CD4-positive, alpha-beta T cell (primary cell): ENCODE results near the gene NUP188. TPM values are rescaled to one million over a fixed set of nuclear protein-coding genes. Genes with fewer than 3 reads are reported as not detected.

Source experiments
- ATAC-seq: fragments of 200-7000 bp; cut with Tn5 transposase; one replicate; pipeline ENCODE4 v1.10.0; 2022; ENCODE audit warnings: mild to moderate bottlenecking; ENCODE audit not compliant: poor library complexity
- CTCF ChIA-PET: fragments of 350-600 bp; sonication (Branson Sonifier 250); formaldehyde crosslinking; loops from one replicate; lab custom pipeline; 2021; ENCODE audit warnings: antibody characterized with exemption, inconsistent platforms; lab: Charles Lee
- POLR2A ChIA-PET: fragments of 350-600 bp; sonication (Branson Sonifier 250); formaldehyde crosslinking; loops from one replicate; lab custom pipeline; 2021; ENCODE audit warnings: antibody characterized with exemption, inconsistent platforms; lab: Charles Lee
- DNase-seq, 14 experiments: peaks; one replicate each; pipeline ENCODE4 v3.0.0-alpha.2; 2013 to 2020; ENCODE audit warnings: mixed read lengths in 2 of 14
- H3K27ac ChIP-seq, 2 donors: one replicate each; pipeline versions ENCODE4 v1.5.1 to v1.7.0; 2013; ENCODE audit warnings: low read length in 2 of 2, low read depth in 1 of 2, mild to moderate bottlenecking in 1 of 2
- H3K27me3 ChIP-seq, 2 experiments: 1 replicate in 1 of 2; 2 replicates in 1 of 2; pipeline versions ENCODE4 v1.6.1 to v1.7.0; 2013; ENCODE audit warnings: low read length in 2 of 2, control low read depth in 1 of 2, mild to moderate bottlenecking in 1 of 2, moderate library complexity in 1 of 2; ENCODE audit not compliant: insufficient read depth in 2 of 2, control insufficient read depth in 1 of 2
- H3K36me3 ChIP-seq: one replicate; pipeline ENCODE4 v1.6.1; 2013; ENCODE audit warnings: low read length, control low read depth; ENCODE audit not compliant: insufficient read depth
- H3K4me1 ChIP-seq: one replicate; pipeline ENCODE4 v1.6.1; 2013; ENCODE audit warnings: low read length, control low read depth; ENCODE audit not compliant: insufficient read depth
- H3K4me3 ChIP-seq: one replicate; pipeline ENCODE4 v1.5.1; 2013; ENCODE audit warnings: mild to moderate bottlenecking, low read length, moderate library complexity
- H3K9me3 ChIP-seq, 2 experiments: 1 replicate in 1 of 2; 2 replicates in 1 of 2; pipeline versions ENCODE4 v1.6.1 to v1.7.0; 2013; ENCODE audit warnings: low read length in 2 of 2, mild to moderate bottlenecking in 2 of 2, control low read depth in 1 of 2, moderate library complexity in 1 of 2; ENCODE audit not compliant: control insufficient read depth in 1 of 2, insufficient read depth in 1 of 2
- H3K27ac Mint-ChIP-seq: one replicate; pipeline ENCODE4 v1.8.0; 2020; ENCODE audit warnings: mixed read lengths
- H3K27me3 Mint-ChIP-seq: one replicate; pipeline ENCODE4 v1.8.0; 2021; ENCODE audit warnings: mixed read lengths
- H3K36me3 Mint-ChIP-seq: one replicate; pipeline ENCODE4 v1.8.0; 2021; ENCODE audit warnings: low read depth, mixed read lengths
- H3K4me1 Mint-ChIP-seq: one replicate; pipeline ENCODE4 v1.8.0; 2021; ENCODE audit warnings: low read depth, mixed read lengths
- H3K4me3 Mint-ChIP-seq: one replicate; pipeline ENCODE4 v1.8.0; 2020; ENCODE audit warnings: mild to moderate bottlenecking, mixed read lengths
- H3K9me3 Mint-ChIP-seq: one replicate; pipeline ENCODE4 v1.8.0; 2020; ENCODE audit warnings: mixed read lengths
- CTCF ChIP-seq: fragments of 200-600 bp; IDR thresholded peaks from one replicate; pipeline ENCODE4 v1.8.0; 2022; ENCODE audit warnings: antibody characterized with exemption, mild to moderate bottlenecking
- intact Hi-C, 2 experiments: fragments of 100-400 bp; cut with DNase I in 1 of 2; cut with micrococcal nuclease in 1 of 2; formaldehyde crosslinking; loops; one replicate each; pipeline versions ENCODE4 v1.15.1 to v1.9.0; 2023 to 2025; cut with DNase I, micrococcal nuclease
- total RNA-seq, 174 experiments: library from RNA in 2 of 174; stranded (reverse) in 2 of 174; gene quantifications; one replicate each; pipeline ENCODE4 v1.2.3 and lab custom pipeline; 2021 to 2026

NUP188 gene
- total RNA-seq, 2 experiments from 2014 or later = 43.0 to 43.9 TPM

- Mint-ChIP-seq H3K36me3 (peaks cover 78% of the 10 kb centered on the region), H3K4me3 (no peak overlapping the region), H3K9me3 (no peaks in the 10 kb centered on the region), H3K27me3 (no peaks in the 10 kb centered on the region), H3K27ac (no peak overlapping the region), H3K4me1 (no peaks in the 10 kb centered on the region)
- Histone ChIP-seq H3K9me3 (no peaks in the 10 kb centered on the region), H3K27ac (no peak overlapping the region), H3K36me3 (peaks cover 80% of the 10 kb centered on the region), H3K4me1 (no peaks in the 10 kb centered on the region), H3K4me3 (no peak overlapping the region), H3K27me3 (no peaks in the 10 kb centered on the region)
- no peak for TF ChIP-seq CTCF
- CTCF ChIA-PET = no interaction called here
- DNase-seq = no peak
- intact Hi-C loops = no loop called here
- POLR2A ChIA-PET = no interaction called here
- ATAC-seq = no peak
Measured at GRCh38 chr9:128969491-128969890, 22.0 kb downstream of the NUP188 start.

- Mint-ChIP-seq H3K36me3 (peaks cover 89% of the 10 kb centered on the region), H3K9me3 (no peaks in the 10 kb centered on the region), H3K4me1 (no peaks in the 10 kb centered on the region), H3K4me3 (no peak overlapping the region), H3K27me3 (no peaks in the 10 kb centered on the region), H3K27ac (no peak overlapping the region)
- ATAC-seq (no peak), DNase-seq (no peak)
- CTCF ChIA-PET = interaction anchor here (1.2 kb wide), 1 partner anchor 271 kb away, joined by 3 read pairs; the partner anchor contains the start of gene PKN3
- H3K4me3 ChIP-seq = no peak overlapping the region
- POLR2A ChIA-PET = no interaction called here
- H3K36me3 ChIP-seq = peaks cover 87% of the 10 kb centered on the region
- intact Hi-C loops = no loop called here
- H3K9me3 ChIP-seq = no peaks in the 10 kb centered on the region
- no peak for TF ChIP-seq CTCF
- no peaks in the 10 kb centered on the region for H3K27me3 ChIP-seq
- no peak overlapping the region for H3K27ac ChIP-seq
- H3K4me1 ChIP-seq = no peaks in the 10 kb centered on the region
Measured at GRCh38 chr9:128972956-128973355, 25.5 kb downstream of the NUP188 start.

GRCh38 chr9:128979111-128979510 is 31.6 kb downstream of the NUP188 start:
- H3K9me3 Mint-ChIP-seq = no peaks in the 10 kb centered on the region
- Histone ChIP-seq H3K27me3 (no peaks in the 10 kb centered on the region), H3K9me3 (no peaks in the 10 kb centered on the region), H3K4me1 (no peaks in the 10 kb centered on the region), H3K27ac (no peak overlapping the region), H3K4me3 (no peak overlapping the region), H3K36me3 (peaks cover 81% of the 10 kb centered on the region)
- POLR2A ChIA-PET = no interaction called here
- CTCF ChIA-PET = interaction anchor here (0.7 kb wide), 1 partner anchor 40 kb away, joined by 3 read pairs; no protein-coding TSS in a partner anchor
- intact Hi-C loops = no loop called here
- H3K4me1 Mint-ChIP-seq = no peaks in the 10 kb centered on the region
- H3K27me3 Mint-ChIP-seq = no peaks in the 10 kb centered on the region
- ATAC-seq (no peak), DNase-seq (no peak)
- H3K4me3 Mint-ChIP-seq = no peak overlapping the region
- no peak for TF ChIP-seq CTCF
- H3K36me3 Mint-ChIP-seq = peaks cover 84% of the 10 kb centered on the region
- no peak overlapping the region for H3K27ac Mint-ChIP-seq
